ENCODE data around the gene FOXO4.

FOXO4 gene

GRCh38 chrX:71107245-71107644 is 11.6 kb downstream of the FOXO4 start:
- no peaks in the 10 kb centered on the region for H3K79me2 ChIP-seq (ENCODE audit: insufficient read depth, low read length)
- no peak overlapping the region for H3K27ac ChIP-seq (ENCODE audit: low read depth, low read length, poor library complexity, severe bottlenecking)
- H3K9ac ChIP-seq (ENCODE audit: low read length): no peak overlapping the region
- no peaks in the 10 kb centered on the region for H3K9me2 ChIP-seq (ENCODE audit: low read depth, low read length)
- no peaks in the 10 kb centered on the region for H3F3A ChIP-seq (ENCODE audit: insufficient read depth, low read length)
- H2AFZ ChIP-seq (ENCODE audit: low read length): no peak overlapping the region
- H3K27me3 ChIP-seq (ENCODE audit: insufficient read depth, low read length): no peaks in the 10 kb centered on the region
- H3K36me3 ChIP-seq (ENCODE audit: insufficient read depth, low read length): peaks cover 24% of the 10 kb centered on the region
- peaks cover 46% of the 10 kb centered on the region for H3K4me1 ChIP-seq (ENCODE audit: insufficient read depth, low read length, severe bottlenecking)
- H3K4me3 ChIP-seq (ENCODE audit: low read depth, low read length, poor library complexity, severe bottlenecking): no peak overlapping the region
- TF ChIP-seq EZH2 (IDR thresholded peaks at IDR 0.05; ENCODE audit: borderline replicate concordance, low read length): no peak
- no peak for TF ChIP-seq CTCF (IDR thresholded peaks at IDR 0.05; ENCODE audit: low read length)
- H3K9me3 ChIP-seq (ENCODE audit: low read length): no peaks in the 10 kb centered on the region
- H3K4me2 ChIP-seq (ENCODE audit: low read length): no peak overlapping the region
- H4K20me1 ChIP-seq (ENCODE audit: insufficient read depth, low read length): no peaks in the 10 kb centered on the region

- Histone ChIP-seq H3K9ac (ENCODE audit: low read length) (no peak overlapping the region), H4K20me1 (ENCODE audit: insufficient read depth, low read length) (no peaks in the 10 kb centered on the region), H3K79me2 (ENCODE audit: insufficient read depth, low read length) (no peaks in the 10 kb centered on the region), H3K27ac (ENCODE audit: low read depth, low read length, poor library complexity, severe bottlenecking) (no peak overlapping the region), H3F3A (ENCODE audit: insufficient read depth, low read length) (no peaks in the 10 kb centered on the region), H3K27me3 (ENCODE audit: insufficient read depth, low read length) (no peaks in the 10 kb centered on the region), H3K9me3 (ENCODE audit: low read length) (no peaks in the 10 kb centered on the region), H3K4me2 (ENCODE audit: low read length) (no peak overlapping the region), H3K4me3 (ENCODE audit: low read depth, low read length, poor library complexity, severe bottlenecking) (no peak overlapping the region), H2AFZ (ENCODE audit: low read length) (no peak overlapping the region), H3K36me3 (ENCODE audit: insufficient read depth, low read length) (peaks cover 24% of the 10 kb centered on the region), H3K9me2 (ENCODE audit: low read depth, low read length) (no peaks in the 10 kb centered on the region), H3K4me1 (ENCODE audit: insufficient read depth, low read length, severe bottlenecking) (peaks cover 52% of the 10 kb centered on the region)
- TF ChIP-seq EZH2 (IDR thresholded peaks at IDR 0.05; ENCODE audit: borderline replicate concordance, low read length) (no peak), CTCF (IDR thresholded peaks at IDR 0.05; ENCODE audit: low read length) (no peak)
Measured at GRCh38 chrX:71107762-71108360, 12.2 kb downstream of the FOXO4 start.

- Histone ChIP-seq H2AFZ (ENCODE audit: low read length) (no peak overlapping the region), H4K20me1 (ENCODE audit: insufficient read depth, low read length) (no peaks in the 10 kb centered on the region), H3K36me3 (ENCODE audit: insufficient read depth, low read length) (peaks cover 24% of the 10 kb centered on the region), H3K9ac (ENCODE audit: low read length) (no peak overlapping the region), H3K4me1 (ENCODE audit: insufficient read depth, low read length, severe bottlenecking) (peaks cover 42% of the 10 kb centered on the region), H3K9me3 (ENCODE audit: low read length) (no peaks in the 10 kb centered on the region), H3K27me3 (ENCODE audit: insufficient read depth, low read length) (no peaks in the 10 kb centered on the region), H3K4me2 (ENCODE audit: low read length) (peak overlapping the region; percentile 25; the same call in 1 of the 2 replicates), H3K4me3 (ENCODE audit: low read depth, low read length, poor library complexity, severe bottlenecking) (no peak overlapping the region), H3K27ac (ENCODE audit: low read depth, low read length, poor library complexity, severe bottlenecking) (no peak overlapping the region), H3F3A (ENCODE audit: insufficient read depth, low read length) (no peaks in the 10 kb centered on the region), H3K79me2 (ENCODE audit: insufficient read depth, low read length) (no peaks in the 10 kb centered on the region), H3K9me2 (ENCODE audit: low read depth, low read length) (no peaks in the 10 kb centered on the region)
- no peak for TF ChIP-seq CTCF (IDR thresholded peaks at IDR 0.05; ENCODE audit: low read length)
- TF ChIP-seq EZH2 (IDR thresholded peaks at IDR 0.05; ENCODE audit: borderline replicate concordance, low read length): no peak
Measured at GRCh38 chrX:71109051-71109450, 13.4 kb downstream of the FOXO4 start.

Data from OCI-LY1 (cell line).